Measurements from ENCODE around the gene NEUROD2. TPM values are rescaled to one million over a fixed set of nuclear protein-coding genes. Genes with fewer than 3 reads are reported as not detected.

Gene NEUROD2
- total and polyA plus RNA-seq, 2 of the 13 experiments (the other 11 are each of a cell fraction or from before 2014, with no cell fraction given) = not detected

DNA sequence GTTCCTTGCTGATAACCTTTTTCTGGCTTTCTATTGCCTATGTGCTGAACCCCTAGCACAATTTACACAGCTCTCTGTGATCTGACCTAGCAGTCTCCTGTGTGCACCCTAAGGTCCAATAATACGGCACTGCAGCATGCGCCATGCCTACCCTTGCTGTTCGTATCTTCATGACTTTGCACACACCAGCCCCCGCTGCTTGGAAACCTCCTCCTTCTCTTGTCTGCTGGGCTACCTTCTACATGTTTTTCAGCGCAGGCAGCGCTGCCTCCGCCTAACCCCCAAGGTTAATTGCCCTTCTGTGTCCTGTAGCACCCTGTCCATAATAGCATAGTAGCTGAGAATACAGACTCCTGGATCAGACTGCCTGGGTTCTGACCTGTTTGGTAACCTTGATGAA, 30.6 kb upstream of the NEUROD2 start:
- Histone ChIP-seq H3K4me2 (ENCODE audit: low read depth, low read length) (peak overlapping the region; percentile 99), H4K20me1 (ENCODE audit: insufficient read depth, low read length) (0 out of 2 replicates have a peak, but pooled peaks cover 3% of the 10 kb centered on the region), H3K27ac (ENCODE audit: extremely low read length, insufficient read depth, low read length) (no peak overlapping the region), H3K27me3 (ENCODE audit: control insufficient read depth in 1 of 2, insufficient read depth in 2 of 2, low read length in 2 of 2) (peaks cover 0 to 4% of the 10 kb centered on the region in 2 experiments; a peak in 2 of 5 replicates), H2AFZ (ENCODE audit: low read length) (no peak overlapping the region), H3K36me3 (replicated peaks in 1 of 2; ENCODE audit: control insufficient read depth in 1 of 2, insufficient read depth in 2 of 2, low read length in 2 of 2) (peaks cover 0 to 2% of the 10 kb centered on the region in 2 experiments; a peak in 2 of 5 replicates), H3K79me2 (ENCODE audit: insufficient read depth, low read length) (peaks cover 53% of the 10 kb centered on the region), H3K9me3 (ENCODE audit: low read length) (no peaks in the 10 kb centered on the region), H3K4me3 (replicated peaks in 1 of 3; ENCODE audit: insufficient read depth in 1 of 3, low read depth in 2 of 3, low read length in 3 of 3) (peak overlapping the region; percentile 87 to 94 (median 88)), H3K9ac (ENCODE audit: insufficient read depth, low read depth, low read length) (peak overlapping the region; percentile 89; the same call in 1 of the 2 replicates), H3K4me1 (ENCODE audit: insufficient read depth, low read length) (peaks cover 78% of the 10 kb centered on the region)
- DNase-seq (ENCODE audit: low spot score) (no peak), ATAC-seq (no peak), FAIRE-seq (no peak)
- BruUV-seq (replicated peaks) = no TSS peak
- intact Hi-C loops (cut with micrococcal nuclease; ENCODE audit: unreplicated experiment) = no loop called here
- ChIA-PET CTCF (ENCODE audit: low intra/inter-chr PET ratio, low total read pairs) (interaction anchor here (5.6 kb wide), 1 partner anchor 15 kb away, joined by 70 read pairs; no protein-coding TSS in a partner anchor), POLR2A (interaction anchor here (1.0 to 1.3 kb wide), 5 partner anchors 13 to 57 kb away, joined by 4 to 9 read pairs (median 7); no protein-coding TSS in a partner anchor)
- no peak for TF ChIP-seq U2AF1 (optimal IDR thresholded peaks at IDR 0.05; ENCODE audit: low read depth, low read length)
- TF ChIP-seq, protein P1, sequence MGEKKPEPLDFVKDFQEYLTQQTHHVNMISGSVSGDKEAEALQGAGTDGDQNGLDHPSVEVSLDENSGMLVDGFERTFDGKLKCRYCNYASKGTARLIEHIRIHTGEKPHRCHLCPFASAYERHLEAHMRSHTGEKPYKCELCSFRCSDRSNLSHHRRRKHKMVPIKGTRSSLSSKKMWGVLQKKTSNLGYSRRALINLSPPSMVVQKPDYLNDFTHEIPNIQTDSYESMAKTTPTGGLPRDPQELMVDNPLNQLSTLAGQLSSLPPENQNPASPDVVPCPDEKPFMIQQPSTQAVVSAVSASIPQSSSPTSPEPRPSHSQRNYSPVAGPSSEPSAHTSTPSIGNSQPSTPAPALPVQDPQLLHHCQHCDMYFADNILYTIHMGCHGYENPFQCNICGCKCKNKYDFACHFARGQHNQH (CRISPR knock-in tag; IDR thresholded peaks at IDR 0.05) = 0 out of 2 replicates have a peak, but pooled peaks have one; percentile 5
- 92% methylated on average over 7 of the region's 7 CpGs for WGBS (ENCODE audit: low lambda C conversion rate)
- in situ Hi-C loops (cut with HindIII; ENCODE audit: extremely low pct_ligation_motif_present, low pct_unique_long_range_greater_than_20kb) = no loop called here

DNA sequence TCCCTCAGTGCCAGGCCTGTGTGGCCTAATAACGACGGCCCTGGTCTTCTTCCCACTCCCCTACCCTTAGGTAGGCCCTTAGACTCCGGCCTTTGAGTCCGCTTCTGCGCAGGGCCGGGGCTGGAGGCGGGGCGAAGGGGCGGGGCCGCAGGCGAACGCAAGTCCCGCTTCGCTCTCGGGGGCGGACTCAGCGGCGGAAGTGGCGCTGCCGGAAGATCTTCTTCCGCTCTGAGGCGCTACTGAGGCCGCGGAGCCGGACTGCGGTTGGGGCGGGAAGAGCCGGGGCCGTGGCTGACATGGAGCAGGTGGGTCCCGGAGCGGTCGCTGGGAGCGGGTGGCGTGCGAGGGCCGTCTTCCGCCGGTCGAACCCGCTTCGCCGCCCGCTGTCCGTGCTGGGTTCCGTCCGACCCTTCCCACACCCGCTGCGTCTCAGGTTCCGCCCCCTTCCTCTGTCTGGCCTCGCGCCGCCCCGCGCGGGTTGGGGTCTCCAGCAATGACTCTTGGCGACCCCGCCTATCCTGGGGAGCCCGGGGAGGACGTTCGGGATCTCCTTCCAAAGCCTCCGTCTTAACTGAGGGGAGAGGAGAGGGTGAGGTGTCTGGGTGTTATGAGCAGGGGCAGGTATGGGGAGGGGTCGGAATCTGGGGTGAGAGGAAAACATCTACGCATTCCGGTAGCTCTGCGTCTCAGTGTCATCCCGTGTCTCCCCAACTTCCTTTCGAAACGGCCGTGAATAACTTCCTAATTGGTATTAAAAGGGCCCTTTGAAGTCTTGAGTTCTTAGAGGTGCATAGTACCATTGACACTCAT, 29.4 kb upstream of the NEUROD2 start, which contains the start of gene STARD3:
TSS of gene STARD3 (plus strand) at position 218 of the 810 bp plus-strand sequence. CDS start 16,388 bp downstream, outside the sequence.
- Histone ChIP-seq H3K4me1 (ENCODE audit: insufficient read depth, low read length) (peaks cover 77% of the 10 kb centered on the region), H3K36me3 (replicated peaks in 1 of 2; ENCODE audit: control insufficient read depth in 1 of 2, insufficient read depth in 2 of 2, low read length in 2 of 2) (no peaks in the 10 kb centered on the region; a peak in 2 of 5 replicates), H3K27ac (ENCODE audit: extremely low read length, insufficient read depth, low read length) (peak within 1 kb of the TSS; percentile 80), H3K4me2 (ENCODE audit: low read depth, low read length) (peak within 1 kb of the TSS; percentile 99), H4K20me1 (ENCODE audit: insufficient read depth, low read length) (0 out of 2 replicates have a peak, but pooled peaks cover 3% of the 10 kb centered on the region), H3K4me3 (replicated peaks in 1 of 3; ENCODE audit: insufficient read depth in 1 of 3, low read depth in 2 of 3, low read length in 3 of 3) (peak within 1 kb of the TSS; percentile 87 to 94 (median 88)), H3K27me3 (ENCODE audit: control insufficient read depth in 1 of 2, insufficient read depth in 2 of 2, low read length in 2 of 2) (peaks cover 3 to 15% of the 10 kb centered on the region in 2 experiments; a peak in 3 of 5 replicates), H3K9ac (ENCODE audit: insufficient read depth, low read depth, low read length) (peak within 1 kb of the TSS; percentile 89), H3K9me3 (ENCODE audit: low read length) (no peaks in the 10 kb centered on the region), H3K79me2 (ENCODE audit: insufficient read depth, low read length) (peaks cover 42% of the 10 kb centered on the region), H2AFZ (ENCODE audit: low read length) (peak within 1 kb of the TSS; percentile 75)
- under 1% methylated on average over 61 of the region's 69 CpGs for WGBS (ENCODE audit: low lambda C conversion rate)
- peak; percentile 83 for DNase-seq (ENCODE audit: low spot score)
- no TSS peak for BruUV-seq (replicated peaks)
- intact Hi-C loops (cut with micrococcal nuclease; ENCODE audit: unreplicated experiment) (no loop called here), in situ Hi-C loops (cut with HindIII; ENCODE audit: extremely low pct_ligation_motif_present, low pct_unique_long_range_greater_than_20kb) (no loop called here)
- peak; percentile 93 for ATAC-seq
- ChIA-PET CTCF (ENCODE audit: low intra/inter-chr PET ratio, low total read pairs) (interaction anchor here (1.5 to 5.6 kb wide), 2 partner anchors 14 to 117 kb away, joined by 5 to 70 read pairs; no protein-coding TSS in a partner anchor), POLR2A (interaction anchor here (0.6 to 2.6 kb wide), 12 partner anchors 9 to 114 kb away, joined by 3 to 9 read pairs (median 4); partner anchors contain the start of gene ERBB2)
- peak; percentile 75 for FAIRE-seq
- TF ChIP-seq DPF2 (CRISPR knock-in tag; IDR thresholded peaks at IDR 0.05; ENCODE audit: borderline replicate concordance, low read depth) = peak; percentile 52; the same call in 1 of the 2 replicates
- no peak for TF ChIP-seq PTBP1 (IDR thresholded peaks at IDR 0.05; ENCODE audit: low read depth, low read length, poor library complexity, severe bottlenecking)
- TF ChIP-seq, protein P2, sequence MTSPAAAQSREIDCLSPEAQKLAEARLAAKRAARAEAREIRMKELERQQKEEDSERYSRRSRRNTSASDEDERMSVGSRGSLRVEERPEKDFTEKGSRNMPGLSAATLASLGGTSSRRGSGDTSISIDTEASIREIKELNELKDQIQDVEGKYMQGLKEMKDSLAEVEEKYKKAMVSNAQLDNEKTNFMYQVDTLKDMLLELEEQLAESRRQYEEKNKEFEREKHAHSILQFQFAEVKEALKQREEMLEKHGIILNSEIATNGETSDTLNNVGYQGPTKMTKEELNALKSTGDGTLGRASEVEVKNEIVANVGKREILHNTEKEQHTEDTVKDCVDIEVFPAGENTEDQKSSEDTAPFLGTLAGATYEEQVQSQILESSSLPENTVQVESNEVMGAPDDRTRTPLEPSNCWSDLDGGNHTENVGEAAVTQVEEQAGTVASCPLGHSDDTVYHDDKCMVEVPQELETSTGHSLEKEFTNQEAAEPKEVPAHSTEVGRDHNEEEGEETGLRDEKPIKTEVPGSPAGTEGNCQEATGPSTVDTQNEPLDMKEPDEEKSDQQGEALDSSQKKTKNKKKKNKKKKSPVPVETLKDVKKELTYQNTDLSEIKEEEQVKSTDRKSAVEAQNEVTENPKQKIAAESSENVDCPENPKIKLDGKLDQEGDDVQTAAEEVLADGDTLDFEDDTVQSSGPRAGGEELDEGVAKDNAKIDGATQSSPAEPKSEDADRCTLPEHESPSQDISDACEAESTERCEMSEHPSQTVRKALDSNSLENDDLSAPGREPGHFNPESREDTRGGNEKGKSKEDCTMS (CRISPR knock-in tag; conservative IDR thresholded peaks at IDR 0.05) = no peak
- peak; percentile 91 for TF ChIP-seq ARNT2 (CRISPR knock-in tag; IDR thresholded peaks at IDR 0.05; ENCODE audit: low read depth)
- no peak for TF ChIP-seq ZNF431 (CRISPR knock-in tag; IDR thresholded peaks at IDR 0.05; ENCODE audit: borderline replicate concordance, low read depth)
- TF ChIP-seq KLF15 (CRISPR knock-in tag; IDR thresholded peaks at IDR 0.05; ENCODE audit: borderline replicate concordance) = no peak
- TF ChIP-seq ATRX (CRISPR knock-in tag; IDR thresholded peaks at IDR 0.05; ENCODE audit: borderline replicate concordance) = no peak
- TF ChIP-seq SP140L (CRISPR knock-in tag; IDR thresholded peaks at IDR 0.05; ENCODE audit: borderline replicate concordance) = no peak
- TF ChIP-seq ZNF326 (CRISPR knock-in tag; IDR thresholded peaks at IDR 0.05; ENCODE audit: borderline replicate concordance) = no peak

Measured in HepG2 (cell line).